Mucosa of descending colon (tissue), 3 donors: Measurements from ENCODE around the gene GFM1. TPM values are rescaled to one million over a fixed set of nuclear protein-coding genes. Genes with fewer than 3 reads are reported as not detected.

Experiments used
- ATAC-seq: fragments of 200-7000 bp; cut with Tn5 transposase; one replicate; pipeline ENCODE4 v1.9.1; 2020; ENCODE audit warnings: mild to moderate bottlenecking, moderate library complexity
- DNase-seq, 3 donors: peaks; one replicate each; pipeline ENCODE4 v3.0.0-alpha.2; 2020
- H3K36me3 ChIP-seq: fragments of 200-600 bp; one replicate; pipeline ENCODE4 v1.8.0; 2021; ENCODE audit warnings: low read depth, mild to moderate bottlenecking
- H3K4me1 ChIP-seq: fragments of 200-600 bp; one replicate; pipeline ENCODE4 v1.8.0; 2021; ENCODE audit warnings: low read depth, mild to moderate bottlenecking
- H3K4me3 ChIP-seq: fragments of 200-600 bp; one replicate; pipeline ENCODE4 v1.8.0; 2021; ENCODE audit warnings: mild to moderate bottlenecking
- H3K9me3 ChIP-seq: fragments of 200-600 bp; one replicate; pipeline ENCODE4 v1.8.0; 2021; ENCODE audit warnings: mild to moderate bottlenecking
- intact Hi-C, 2 donors: fragments of 100-400 bp; cut with DNase I in 1 of 2; cut with micrococcal nuclease in 1 of 2; formaldehyde crosslinking; loops; one replicate each; pipeline versions ENCODE4 v1.11.0 to v1.11.1; 2022; cut with DNase I, micrococcal nuclease
- total RNA-seq, 3 donors: library from RNA; stranded (reverse); fragmentation: NEBNext Ultra II Directional in 2 of 3; extraction: Animal tissue kit (Norgen Biotek cat#: 25700) in 2 of 3; gene quantifications; one replicate each; pipeline versions ENCODE4 v1.2.1 to v1.2.4, GENCODE V29; 2021 to 2023
- TF ChIP-seq, protein P1 (sequence below): fragments of 200-600 bp; IDR thresholded peaks from one replicate; pipeline ENCODE4 v1.8.0; 2022; ENCODE audit warnings: antibody characterized with exemption, mild to moderate bottlenecking
- donor health status: DM: no; HTN: no; CAD: no; lungs with moderate emphysema.
- donor health status: DM: no; HTN: no; CAD: no.
- donor health status: DM: no; HTN: yes; CAD: no.

The GFM1 gene
- total RNA-seq, 3 donors from 2014 or later = 42.8 to 52.0 (median 47.2) TPM

DNA sequence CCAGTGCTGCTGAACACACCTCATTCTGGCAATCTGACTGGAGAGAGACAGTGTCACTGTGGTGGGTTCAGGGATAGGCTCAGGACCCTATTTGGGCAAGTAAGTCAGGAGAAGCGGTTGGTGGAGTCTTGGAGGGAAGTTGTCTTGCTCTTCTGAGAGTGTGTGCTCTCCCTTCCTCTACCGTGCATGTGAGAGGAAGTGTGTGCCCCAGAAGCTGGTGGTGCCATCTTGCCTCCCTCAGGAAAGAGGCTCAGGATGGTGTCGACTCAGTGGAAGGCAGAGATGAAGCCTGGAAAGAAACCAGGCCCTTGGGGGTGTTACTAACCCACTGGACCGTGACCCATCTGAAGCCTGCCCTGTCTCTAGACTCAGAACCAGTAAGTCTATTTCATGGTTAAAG, 94.8 kb downstream of the GFM1 start:
- intact Hi-C loops = no loop called here
- TF ChIP-seq, protein P1, sequence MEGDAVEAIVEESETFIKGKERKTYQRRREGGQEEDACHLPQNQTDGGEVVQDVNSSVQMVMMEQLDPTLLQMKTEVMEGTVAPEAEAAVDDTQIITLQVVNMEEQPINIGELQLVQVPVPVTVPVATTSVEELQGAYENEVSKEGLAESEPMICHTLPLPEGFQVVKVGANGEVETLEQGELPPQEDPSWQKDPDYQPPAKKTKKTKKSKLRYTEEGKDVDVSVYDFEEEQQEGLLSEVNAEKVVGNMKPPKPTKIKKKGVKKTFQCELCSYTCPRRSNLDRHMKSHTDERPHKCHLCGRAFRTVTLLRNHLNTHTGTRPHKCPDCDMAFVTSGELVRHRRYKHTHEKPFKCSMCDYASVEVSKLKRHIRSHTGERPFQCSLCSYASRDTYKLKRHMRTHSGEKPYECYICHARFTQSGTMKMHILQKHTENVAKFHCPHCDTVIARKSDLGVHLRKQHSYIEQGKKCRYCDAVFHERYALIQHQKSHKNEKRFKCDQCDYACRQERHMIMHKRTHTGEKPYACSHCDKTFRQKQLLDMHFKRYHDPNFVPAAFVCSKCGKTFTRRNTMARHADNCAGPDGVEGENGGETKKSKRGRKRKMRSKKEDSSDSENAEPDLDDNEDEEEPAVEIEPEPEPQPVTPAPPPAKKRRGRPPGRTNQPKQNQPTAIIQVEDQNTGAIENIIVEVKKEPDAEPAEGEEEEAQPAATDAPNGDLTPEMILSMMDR = no peak
- DNase-seq = no peak

DNA sequence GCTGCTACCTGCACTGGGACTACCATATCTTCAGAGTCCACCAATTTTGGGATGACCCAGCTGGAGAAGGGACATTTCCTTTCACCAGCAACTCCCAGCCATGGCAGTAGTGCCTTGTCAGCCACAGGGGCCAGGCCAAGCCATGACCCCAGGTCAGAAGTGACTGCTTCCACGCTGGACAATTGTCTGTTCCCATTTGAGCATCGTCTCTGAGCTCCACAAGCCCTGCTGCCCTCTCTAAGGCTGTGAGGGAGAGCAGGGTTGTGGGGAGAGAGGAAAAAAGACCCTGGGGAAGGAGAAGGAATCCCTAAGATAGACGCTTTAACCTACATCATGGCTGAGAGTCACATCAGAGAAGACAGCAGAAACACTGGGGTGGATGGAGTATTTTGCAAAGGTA, 95.3 kb downstream of the GFM1 start:
- TF ChIP-seq, protein P1 = no peak
- intact Hi-C loops = no loop called here
- no peaks in the 10 kb centered on the region for H3K4me1 ChIP-seq
- DNase-seq (no peak), ATAC-seq (no peak)
- no peaks in the 10 kb centered on the region for H3K36me3 ChIP-seq
- peaks cover 7% of the 10 kb centered on the region for H3K9me3 ChIP-seq
- H3K4me3 ChIP-seq = no peak overlapping the region

More for the DNA sequence above, 94.8 kb downstream of the GFM1 start:
- no peak for ATAC-seq
- Histone ChIP-seq H3K4me1 (no peaks in the 10 kb centered on the region), H3K36me3 (no peaks in the 10 kb centered on the region), H3K4me3 (no peak overlapping the region), H3K9me3 (peaks cover 7% of the 10 kb centered on the region)

Other genes with a start within 250 kb of the GFM1 start
- 1 to 10 TPM; 3.1 to 8.1 (median 3.6) TPM for gene MLF1, start 73.3 kb upstream of the GFM1 start, total RNA-seq
- 10 to 100 TPM; 17.9 to 62.6 (median 48.9) TPM for gene LXN, start 28.1 kb downstream of the GFM1 start, total RNA-seq
- gene RARRES1, start 87.9 kb downstream of the GFM1 start, total RNA-seq = 10 to 100 TPM; 42.7 to 72.0 (median 43.8) TPM
- gene MFSD1, start 157.5 kb downstream of the GFM1 start, total RNA-seq = 10 to 100 TPM; 55.3 to 77.8 (median 59.4) TPM